ENCODE measurements around the gene RAB30.
"Not testable (repeated sequence)": the region's sequence is repeated elsewhere in the genome, so short reads cannot be mapped to it uniquely, and the experiment has no call there.

Gene RAB30

DNA sequence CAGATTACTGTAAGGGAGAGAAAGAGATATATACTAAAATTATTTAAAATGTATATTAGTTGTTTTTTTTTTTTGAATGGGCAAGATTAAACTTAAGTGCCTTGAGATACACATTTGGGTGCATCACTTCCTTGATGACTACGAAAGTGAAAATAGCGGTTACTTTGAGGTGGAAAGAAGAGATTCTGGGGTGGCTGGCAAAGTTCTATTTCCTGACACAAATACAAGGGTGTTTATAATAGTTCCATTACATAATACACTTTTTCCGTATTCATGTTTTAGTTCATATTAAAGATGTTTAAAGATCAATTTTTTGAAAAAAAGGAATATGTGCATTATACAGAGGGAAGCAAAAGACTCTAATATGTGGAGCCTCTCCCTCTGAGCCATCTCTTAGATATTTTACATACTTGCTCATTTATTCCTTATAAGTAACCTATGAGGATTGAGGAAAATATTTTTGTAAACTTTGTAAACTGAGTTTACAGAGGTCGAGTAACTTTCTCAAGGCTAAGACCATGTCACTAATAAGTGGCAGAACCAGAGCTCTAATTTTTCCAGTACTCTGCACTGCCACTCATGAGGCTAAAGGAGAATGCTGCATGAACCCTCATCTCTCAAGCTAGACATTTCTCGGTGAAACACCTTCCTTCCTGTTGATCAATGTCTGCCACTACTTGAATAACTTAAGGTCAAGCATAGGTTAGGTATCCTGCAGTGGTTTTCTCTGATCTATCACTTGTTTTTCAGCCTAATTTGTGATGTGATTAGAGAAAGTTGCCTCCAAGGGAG lies 111.5 kb downstream of the RAB30 start:
- DNase-seq: no peak
- H3K27me3 ChIP-seq (replicated peaks; ENCODE audit: control insufficient read depth, insufficient read depth, low read length, poor library complexity, severe bottlenecking): no peaks in the 10 kb centered on the region
- H3K4me1 ChIP-seq (ENCODE audit: control insufficient read depth, insufficient read depth, low read length, poor library complexity, severe bottlenecking): peaks cover 36% of the 10 kb centered on the region
- H3K36me3 ChIP-seq (ENCODE audit: control insufficient read depth, insufficient read depth, low read length): no peaks in the 10 kb centered on the region
- peak overlapping the region; percentile 7 for H3K4me3 ChIP-seq (ENCODE audit: insufficient read depth, low read depth, low read length, poor library complexity, severe bottlenecking)
- H3K27ac ChIP-seq (ENCODE audit: insufficient read depth, low read length, poor library complexity, severe bottlenecking): peak overlapping the region; percentile 71
- no peaks in the 10 kb centered on the region for H3K9me3 ChIP-seq (ENCODE audit: control insufficient read depth, low read length)

GRCh38 chr11:82955736-82956453 lies 115.8 kb downstream of the RAB30 start:
- not testable (repeated sequence) for H3K27me3 ChIP-seq (replicated peaks; ENCODE audit: control insufficient read depth, insufficient read depth, low read length, poor library complexity, severe bottlenecking); H3K36me3 ChIP-seq (ENCODE audit: control insufficient read depth, insufficient read depth, low read length); H3K9me3 ChIP-seq (ENCODE audit: control insufficient read depth, low read length)
- Histone ChIP-seq H3K4me3 (ENCODE audit: insufficient read depth, low read depth, low read length, poor library complexity, severe bottlenecking) (peak overlapping the region; percentile 11), H3K27ac (ENCODE audit: insufficient read depth, low read length, poor library complexity, severe bottlenecking) (peak overlapping the region; percentile 42), H3K4me1 (ENCODE audit: control insufficient read depth, insufficient read depth, low read length, poor library complexity, severe bottlenecking) (peaks cover 30% of the 10 kb centered on the region)
- peak; percentile 41 to 61 (median 46) for DNase-seq

GRCh38 chr11:82950502-82950901 lies 121.2 kb downstream of the RAB30 start:
- not testable (repeated sequence) for H3K36me3 ChIP-seq (ENCODE audit: control insufficient read depth, insufficient read depth, low read length); H3K9me3 ChIP-seq (ENCODE audit: control insufficient read depth, low read length); DNase-seq; H3K4me3 ChIP-seq (ENCODE audit: insufficient read depth, low read depth, low read length, poor library complexity, severe bottlenecking); H3K27ac ChIP-seq (ENCODE audit: insufficient read depth, low read length, poor library complexity, severe bottlenecking); H3K4me1 ChIP-seq (ENCODE audit: control insufficient read depth, insufficient read depth, low read length, poor library complexity, severe bottlenecking); H3K27me3 ChIP-seq (replicated peaks; ENCODE audit: control insufficient read depth, insufficient read depth, low read length, poor library complexity, severe bottlenecking)

DNA sequence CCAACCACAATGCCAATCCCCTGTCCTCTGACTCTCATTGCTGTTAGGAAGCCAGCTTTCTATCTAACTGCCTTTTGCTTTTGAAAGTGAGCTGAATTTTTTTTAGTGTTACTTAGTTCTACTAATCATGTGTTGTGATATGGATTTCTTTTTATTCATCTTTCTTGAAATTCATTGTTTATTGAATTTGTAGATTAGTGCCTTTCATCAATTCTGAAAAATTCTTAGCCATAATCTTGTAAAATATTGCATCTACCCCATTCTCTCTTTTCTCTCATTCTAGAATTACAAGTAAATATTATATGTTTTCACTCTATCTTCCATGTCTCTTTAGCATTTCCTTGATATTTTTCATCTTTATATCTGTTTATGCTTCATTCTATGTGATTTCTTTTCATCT lies 122.3 kb downstream of the RAB30 start:
- H3K27ac ChIP-seq (ENCODE audit: insufficient read depth, low read length, poor library complexity, severe bottlenecking): no peak overlapping the region
- H3K4me1 ChIP-seq (ENCODE audit: control insufficient read depth, insufficient read depth, low read length, poor library complexity, severe bottlenecking): no peaks in the 10 kb centered on the region
- no peak for DNase-seq
- no peaks in the 10 kb centered on the region for H3K36me3 ChIP-seq (ENCODE audit: control insufficient read depth, insufficient read depth, low read length)
- no peaks in the 10 kb centered on the region for H3K27me3 ChIP-seq (replicated peaks; ENCODE audit: control insufficient read depth, insufficient read depth, low read length, poor library complexity, severe bottlenecking)
- no peaks in the 10 kb centered on the region for H3K9me3 ChIP-seq (ENCODE audit: control insufficient read depth, low read length)
- no peak overlapping the region for H3K4me3 ChIP-seq (ENCODE audit: insufficient read depth, low read depth, low read length, poor library complexity, severe bottlenecking)

DNA sequence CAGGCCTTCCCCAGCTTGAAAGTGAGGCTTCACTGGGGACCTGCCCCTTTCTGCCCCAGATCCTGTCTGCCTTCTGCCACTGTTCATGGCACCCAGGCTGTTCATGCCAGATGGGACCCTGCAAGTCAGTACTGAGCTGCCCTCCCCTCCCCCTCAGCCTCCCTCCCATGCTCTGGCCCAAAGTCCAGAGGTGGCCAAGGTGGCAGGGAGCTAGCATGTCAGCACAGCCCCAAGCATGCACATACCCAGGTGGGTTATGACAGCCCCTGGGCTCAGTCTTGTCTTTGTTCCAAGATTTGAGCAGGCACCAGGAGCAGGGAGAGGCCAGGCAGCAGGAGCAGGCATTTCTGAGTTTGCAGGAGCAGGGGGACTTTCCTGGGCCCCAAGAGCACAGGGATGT lies 126.0 kb downstream of the RAB30 start:
- no peaks in the 10 kb centered on the region for H3K36me3 ChIP-seq (ENCODE audit: control insufficient read depth, insufficient read depth, low read length)
- DNase-seq: no peak
- no peaks in the 10 kb centered on the region for H3K4me1 ChIP-seq (ENCODE audit: control insufficient read depth, insufficient read depth, low read length, poor library complexity, severe bottlenecking)
- no peaks in the 10 kb centered on the region for H3K9me3 ChIP-seq (ENCODE audit: control insufficient read depth, low read length)
- no peak overlapping the region for H3K27ac ChIP-seq (ENCODE audit: insufficient read depth, low read length, poor library complexity, severe bottlenecking)
- no peaks in the 10 kb centered on the region for H3K27me3 ChIP-seq (replicated peaks; ENCODE audit: control insufficient read depth, insufficient read depth, low read length, poor library complexity, severe bottlenecking)
- H3K4me3 ChIP-seq (ENCODE audit: insufficient read depth, low read depth, low read length, poor library complexity, severe bottlenecking): no peak overlapping the region

GRCh38 chr11:82945041-82945440 lies 126.7 kb downstream of the RAB30 start:
- not testable (repeated sequence) for H3K9me3 ChIP-seq (ENCODE audit: control insufficient read depth, low read length); DNase-seq; H3K36me3 ChIP-seq (ENCODE audit: control insufficient read depth, insufficient read depth, low read length); H3K4me3 ChIP-seq (ENCODE audit: insufficient read depth, low read depth, low read length, poor library complexity, severe bottlenecking); H3K4me1 ChIP-seq (ENCODE audit: control insufficient read depth, insufficient read depth, low read length, poor library complexity, severe bottlenecking); H3K27me3 ChIP-seq (replicated peaks; ENCODE audit: control insufficient read depth, insufficient read depth, low read length, poor library complexity, severe bottlenecking); H3K27ac ChIP-seq (ENCODE audit: insufficient read depth, low read length, poor library complexity, severe bottlenecking)

DNA sequence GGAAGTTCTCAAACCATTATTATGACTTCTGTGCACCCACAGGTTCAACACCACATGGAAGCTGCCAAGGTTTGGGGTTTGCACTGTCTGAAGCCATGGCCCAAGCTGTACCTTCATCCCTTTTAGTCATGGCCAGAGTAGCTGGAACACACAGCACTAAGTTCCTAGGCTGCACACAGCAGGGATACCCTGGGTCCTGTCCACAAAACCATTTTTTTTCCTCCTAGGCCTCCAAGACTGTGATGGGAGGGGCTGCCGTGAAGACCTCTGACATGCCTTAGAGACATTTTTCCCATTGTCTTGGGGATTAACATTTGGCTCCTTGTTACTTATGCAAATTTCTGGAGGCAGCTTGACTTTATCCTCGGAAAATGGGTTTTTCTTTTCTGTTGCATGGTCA lies 127.5 kb downstream of the RAB30 start:
- Histone ChIP-seq H3K36me3 (ENCODE audit: control insufficient read depth, insufficient read depth, low read length) (no peaks in the 10 kb centered on the region), H3K9me3 (ENCODE audit: control insufficient read depth, low read length) (no peaks in the 10 kb centered on the region), H3K27ac (ENCODE audit: insufficient read depth, low read length, poor library complexity, severe bottlenecking) (no peak overlapping the region), H3K27me3 (replicated peaks; ENCODE audit: control insufficient read depth, insufficient read depth, low read length, poor library complexity, severe bottlenecking) (no peaks in the 10 kb centered on the region), H3K4me1 (ENCODE audit: control insufficient read depth, insufficient read depth, low read length, poor library complexity, severe bottlenecking) (no peaks in the 10 kb centered on the region), H3K4me3 (ENCODE audit: insufficient read depth, low read depth, low read length, poor library complexity, severe bottlenecking) (no peak overlapping the region)
- no peak for DNase-seq

DNA sequence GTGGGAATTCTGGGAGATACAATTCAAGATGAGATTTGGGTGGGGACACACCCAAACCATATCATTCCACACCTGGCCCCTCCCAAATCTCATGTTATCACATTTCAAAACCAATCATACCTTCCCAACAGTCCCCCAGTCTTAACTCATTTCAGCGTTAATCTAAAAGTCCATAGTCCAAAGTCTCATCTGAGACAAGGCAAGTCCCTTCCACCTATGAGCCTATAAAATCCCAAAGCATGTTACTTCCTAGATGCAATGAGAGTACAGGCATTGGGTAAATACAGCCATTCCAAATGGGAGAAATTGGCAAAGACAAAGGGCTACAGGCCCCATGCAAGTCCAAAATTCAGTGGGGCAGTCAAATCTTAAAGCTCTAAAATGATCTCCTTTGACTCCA lies 128.3 kb downstream of the RAB30 start:
- not testable (repeated sequence) for H3K4me1 ChIP-seq (ENCODE audit: control insufficient read depth, insufficient read depth, low read length, poor library complexity, severe bottlenecking); DNase-seq; H3K4me3 ChIP-seq (ENCODE audit: insufficient read depth, low read depth, low read length, poor library complexity, severe bottlenecking); H3K27ac ChIP-seq (ENCODE audit: insufficient read depth, low read length, poor library complexity, severe bottlenecking); H3K27me3 ChIP-seq (replicated peaks; ENCODE audit: control insufficient read depth, insufficient read depth, low read length, poor library complexity, severe bottlenecking); H3K36me3 ChIP-seq (ENCODE audit: control insufficient read depth, insufficient read depth, low read length); H3K9me3 ChIP-seq (ENCODE audit: control insufficient read depth, low read length)

DNA sequence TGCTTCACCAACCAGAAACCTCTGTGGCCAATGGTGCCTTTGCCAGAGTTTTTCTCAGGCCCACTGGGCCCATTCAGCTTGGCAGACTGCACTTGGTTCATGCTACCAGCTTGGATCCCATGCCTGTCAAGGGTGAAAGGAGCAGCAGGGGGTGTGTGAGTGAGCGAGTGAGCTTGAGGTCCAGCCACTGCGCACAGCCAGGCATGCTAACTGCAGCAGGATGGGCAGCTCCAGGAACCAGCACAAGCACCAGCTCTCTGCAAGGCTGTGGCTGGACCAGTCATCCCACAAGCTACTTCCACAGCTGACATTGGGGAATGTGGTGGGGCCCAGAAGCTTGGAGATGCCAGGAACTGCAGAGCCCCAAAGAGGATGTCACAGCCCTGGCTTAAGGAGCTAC lies 129.3 kb downstream of the RAB30 start:
- no peaks in the 10 kb centered on the region for H3K4me1 ChIP-seq (ENCODE audit: control insufficient read depth, insufficient read depth, low read length, poor library complexity, severe bottlenecking)
- no peaks in the 10 kb centered on the region for H3K9me3 ChIP-seq (ENCODE audit: control insufficient read depth, low read length)
- H3K4me3 ChIP-seq (ENCODE audit: insufficient read depth, low read depth, low read length, poor library complexity, severe bottlenecking): no peak overlapping the region
- H3K27me3 ChIP-seq (replicated peaks; ENCODE audit: control insufficient read depth, insufficient read depth, low read length, poor library complexity, severe bottlenecking): no peaks in the 10 kb centered on the region
- no peak overlapping the region for H3K27ac ChIP-seq (ENCODE audit: insufficient read depth, low read length, poor library complexity, severe bottlenecking)
- no peaks in the 10 kb centered on the region for H3K36me3 ChIP-seq (ENCODE audit: control insufficient read depth, insufficient read depth, low read length)
- DNase-seq: no peak

DNA sequence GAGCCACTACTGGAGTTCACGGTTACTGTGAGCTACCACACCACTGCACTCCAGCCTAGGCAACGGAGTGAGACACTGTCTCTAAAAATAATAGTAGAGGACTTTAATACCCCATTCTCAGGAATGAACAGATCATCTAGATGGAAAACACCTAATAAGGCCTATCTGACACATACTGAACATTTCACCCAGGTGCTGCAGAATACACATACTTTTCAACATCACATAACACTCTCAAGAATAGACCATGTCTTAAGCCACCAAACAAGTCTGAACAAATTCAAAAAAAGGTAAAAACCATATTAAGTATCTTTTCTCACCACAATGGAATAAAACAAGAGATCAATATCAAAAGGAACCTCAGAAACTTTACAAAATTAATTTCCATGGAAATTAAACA lies 132.2 kb downstream of the RAB30 start:
- Histone ChIP-seq H3K27me3 (replicated peaks; ENCODE audit: control insufficient read depth, insufficient read depth, low read length, poor library complexity, severe bottlenecking) (no peaks in the 10 kb centered on the region), H3K4me3 (ENCODE audit: insufficient read depth, low read depth, low read length, poor library complexity, severe bottlenecking) (no peak overlapping the region)
- DNase-seq: no peak

More for the DNA sequence above, 132.2 kb downstream of the RAB30 start:
- no peaks in the 10 kb centered on the region for H3K36me3 ChIP-seq (ENCODE audit: control insufficient read depth, insufficient read depth, low read length)
- no peaks in the 10 kb centered on the region for H3K4me1 ChIP-seq (ENCODE audit: control insufficient read depth, insufficient read depth, low read length, poor library complexity, severe bottlenecking)
- H3K27ac ChIP-seq (ENCODE audit: insufficient read depth, low read length, poor library complexity, severe bottlenecking): no peak overlapping the region
- H3K9me3 ChIP-seq (ENCODE audit: control insufficient read depth, low read length): no peaks in the 10 kb centered on the region

Measured in effector memory CD4-positive, alpha-beta T cell (primary cell).